Measurements from ENCODE around the gene PTPRM. TPM values are rescaled to one million over a fixed set of nuclear protein-coding genes. Genes with fewer than 3 reads are reported as not detected.

The PTPRM gene
- total and polyA plus RNA-seq, 7 donors = 3.9 to 151 (median 62.8) TPM

DNA sequence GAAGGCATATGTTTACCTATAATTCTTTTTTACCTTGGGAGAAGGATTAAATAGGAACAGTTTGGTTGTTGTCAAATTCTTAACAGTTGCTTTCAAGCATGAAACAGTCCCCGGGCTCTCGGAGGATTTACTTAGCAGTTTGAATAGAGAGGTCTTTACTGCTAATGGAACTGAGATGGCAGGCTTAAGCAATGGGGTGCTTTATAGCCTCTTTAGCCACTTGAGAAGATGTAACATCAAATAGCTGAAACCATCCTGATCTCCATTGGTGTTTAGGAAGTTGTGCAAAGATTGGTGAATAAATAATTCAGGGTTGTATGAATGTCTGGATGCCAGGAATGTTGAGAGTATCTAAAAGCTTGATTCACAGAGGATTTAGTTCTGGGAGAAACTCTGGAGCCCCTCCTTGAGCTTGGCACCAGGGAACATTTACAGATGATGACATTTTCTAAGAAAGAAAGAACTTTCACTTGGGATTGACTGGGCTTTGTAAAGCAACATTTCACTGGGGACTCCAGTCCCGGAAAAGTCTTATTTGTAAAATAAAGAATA lies 51.9 kb downstream of the PTPRM start:
- peaks cover 0 to 55% (median 50%) of the 10 kb centered on the region in 4 donors for H3K4me1 ChIP-seq
- H3K27me3 ChIP-seq = no peaks in the 10 kb centered on the region

DNA sequence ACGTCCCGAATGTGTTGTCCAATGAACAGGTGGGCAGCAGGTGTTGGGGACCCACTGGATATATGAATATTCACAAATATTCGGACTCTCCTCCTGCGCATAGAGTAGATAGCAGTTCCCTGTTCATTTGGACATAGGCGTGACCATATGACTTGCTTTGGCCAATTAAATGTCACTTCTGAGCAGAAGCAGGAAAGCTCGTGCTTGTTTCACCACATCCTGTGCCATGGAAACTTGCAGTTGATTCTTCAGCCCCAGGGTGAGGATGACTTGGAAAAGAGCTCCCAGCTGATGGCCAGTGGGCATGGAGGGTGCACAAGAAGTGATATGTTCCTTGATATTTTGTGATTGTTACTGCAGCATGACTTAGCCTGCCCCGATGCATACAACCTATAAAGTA lies 52.6 kb downstream of the PTPRM start:
- H3K36me3 ChIP-seq = no peaks in the 10 kb centered on the region
- no peak overlapping the region for H3K4me3 ChIP-seq
- intact Hi-C loops (cut with DNase I) = loop anchor here (5.0 kb wide), 1 partner anchor 52 kb away; the partner anchor contains the start of gene PTPRM
- no peaks in the 10 kb centered on the region for H3K9me3 ChIP-seq
- H3K27me3 ChIP-seq = no peaks in the 10 kb centered on the region
- DNase-seq = no peak
- 86 to 92% methylated on average over 7 of the region's 7 CpGs for WGBS, 2 donors
- H3K27ac ChIP-seq = no peak overlapping the region
- TF ChIP-seq POLR2AphosphoS5 (IDR thresholded peaks at IDR 0.05) = peak in 1 of 4 donors; percentile 11
- no peak for TF ChIP-seq EP300 (IDR thresholded peaks at IDR 0.05)
- H3K4me1 ChIP-seq = peaks cover 0 to 57% (median 50%) of the 10 kb centered on the region in 4 donors

More for the DNA sequence above, 51.9 kb downstream of the PTPRM start:
- TF ChIP-seq EP300 (IDR thresholded peaks at IDR 0.05) (no peak), POLR2AphosphoS5 (IDR thresholded peaks at IDR 0.05) (no peak), POLR2A (IDR thresholded peaks at IDR 0.05) (no peak)
- TF ChIP-seq, protein P1, sequence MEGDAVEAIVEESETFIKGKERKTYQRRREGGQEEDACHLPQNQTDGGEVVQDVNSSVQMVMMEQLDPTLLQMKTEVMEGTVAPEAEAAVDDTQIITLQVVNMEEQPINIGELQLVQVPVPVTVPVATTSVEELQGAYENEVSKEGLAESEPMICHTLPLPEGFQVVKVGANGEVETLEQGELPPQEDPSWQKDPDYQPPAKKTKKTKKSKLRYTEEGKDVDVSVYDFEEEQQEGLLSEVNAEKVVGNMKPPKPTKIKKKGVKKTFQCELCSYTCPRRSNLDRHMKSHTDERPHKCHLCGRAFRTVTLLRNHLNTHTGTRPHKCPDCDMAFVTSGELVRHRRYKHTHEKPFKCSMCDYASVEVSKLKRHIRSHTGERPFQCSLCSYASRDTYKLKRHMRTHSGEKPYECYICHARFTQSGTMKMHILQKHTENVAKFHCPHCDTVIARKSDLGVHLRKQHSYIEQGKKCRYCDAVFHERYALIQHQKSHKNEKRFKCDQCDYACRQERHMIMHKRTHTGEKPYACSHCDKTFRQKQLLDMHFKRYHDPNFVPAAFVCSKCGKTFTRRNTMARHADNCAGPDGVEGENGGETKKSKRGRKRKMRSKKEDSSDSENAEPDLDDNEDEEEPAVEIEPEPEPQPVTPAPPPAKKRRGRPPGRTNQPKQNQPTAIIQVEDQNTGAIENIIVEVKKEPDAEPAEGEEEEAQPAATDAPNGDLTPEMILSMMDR (IDR thresholded peaks at IDR 0.05) = no peak
- peak overlapping the region in 2 of 4 donors; percentile 72 to 76 for H3K27ac ChIP-seq
- no peaks in the 10 kb centered on the region for H3K36me3 ChIP-seq
- DNase-seq = no peak
- H3K4me3 ChIP-seq = no peak overlapping the region
- intact Hi-C loops (cut with DNase I) = loop anchor here (5.0 kb wide), 1 partner anchor 52 kb away; the partner anchor contains the start of gene PTPRM
- no peaks in the 10 kb centered on the region for H3K9me3 ChIP-seq
- WGBS, 2 donors = 80 to 86% methylated on average over 3 of the region's 3 CpGs

DNA sequence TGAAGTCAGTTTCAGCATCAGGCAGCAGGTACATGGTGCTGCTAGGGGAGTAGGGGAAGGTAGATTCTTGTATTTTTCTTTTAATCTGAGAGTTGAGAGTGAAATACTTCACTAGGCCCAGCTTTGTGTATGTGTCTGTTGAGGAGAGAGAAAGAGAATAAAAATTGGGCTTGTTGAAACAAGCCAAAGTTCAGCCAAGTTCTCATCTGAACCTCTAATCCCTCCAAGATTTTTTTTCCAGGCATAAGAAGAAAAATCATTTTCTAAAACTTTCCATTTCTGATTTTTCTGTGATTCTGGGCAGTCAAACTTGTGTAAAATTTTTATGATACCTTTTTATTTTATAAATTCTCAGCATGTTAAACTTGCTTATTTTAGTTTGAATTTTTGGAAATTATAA lies 55.6 kb downstream of the PTPRM start:
- intact Hi-C loops (cut with DNase I) = no loop called here
- no peak overlapping the region for H3K4me3 ChIP-seq
- H3K36me3 ChIP-seq = no peaks in the 10 kb centered on the region
- H3K9me3 ChIP-seq = no peaks in the 10 kb centered on the region
- H3K4me1 ChIP-seq = peaks cover 0 to 50% (median 42%) of the 10 kb centered on the region in 4 donors
- no peaks in the 10 kb centered on the region for H3K27me3 ChIP-seq
- TF ChIP-seq EP300 (IDR thresholded peaks at IDR 0.05) (no peak), POLR2AphosphoS5 (IDR thresholded peaks at IDR 0.05) (no peak), POLR2A (IDR thresholded peaks at IDR 0.05) (no peak)
- TF ChIP-seq, protein P1 (IDR thresholded peaks at IDR 0.05) = no peak
- DNase-seq = no peak
- H3K27ac ChIP-seq = no peak overlapping the region

DNA sequence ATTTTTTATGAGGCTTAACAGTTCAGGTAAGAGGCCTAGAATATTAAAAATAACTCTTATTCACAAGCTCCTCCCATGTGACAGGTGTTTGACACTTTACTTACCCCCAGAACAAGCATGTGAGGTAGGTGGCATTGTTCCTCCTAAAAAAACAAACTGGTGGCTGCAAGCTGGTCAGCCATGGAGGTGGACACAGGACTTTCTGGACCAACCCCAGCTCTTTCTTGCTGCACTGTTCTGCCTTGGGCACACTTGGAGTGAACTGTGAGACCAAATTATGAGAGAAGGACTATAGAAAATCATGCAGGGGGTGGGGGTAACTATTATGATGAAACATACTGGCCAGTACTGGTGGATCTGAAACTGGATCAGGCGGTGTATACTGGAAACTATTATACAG lies 56.6 kb downstream of the PTPRM start:
- WGBS, 2 donors = 91 to 94% methylated on average over 1 of the region's 1 CpG
- no peaks in the 10 kb centered on the region for H3K27me3 ChIP-seq
- no peaks in the 10 kb centered on the region for H3K9me3 ChIP-seq
- no peak overlapping the region for H3K27ac ChIP-seq
- intact Hi-C loops (cut with DNase I) = no loop called here
- no peaks in the 10 kb centered on the region for H3K36me3 ChIP-seq
- no peak for DNase-seq
- H3K4me1 ChIP-seq = peaks cover 0 to 44% (median 37%) of the 10 kb centered on the region in 4 donors
- TF ChIP-seq POLR2A (IDR thresholded peaks at IDR 0.05) = no peak
- no peak for TF ChIP-seq POLR2AphosphoS5 (IDR thresholded peaks at IDR 0.05)
- TF ChIP-seq, protein P1 (IDR thresholded peaks at IDR 0.05) = no peak
- TF ChIP-seq EP300 (IDR thresholded peaks at IDR 0.05) = no peak
- no peak overlapping the region for H3K4me3 ChIP-seq

DNA sequence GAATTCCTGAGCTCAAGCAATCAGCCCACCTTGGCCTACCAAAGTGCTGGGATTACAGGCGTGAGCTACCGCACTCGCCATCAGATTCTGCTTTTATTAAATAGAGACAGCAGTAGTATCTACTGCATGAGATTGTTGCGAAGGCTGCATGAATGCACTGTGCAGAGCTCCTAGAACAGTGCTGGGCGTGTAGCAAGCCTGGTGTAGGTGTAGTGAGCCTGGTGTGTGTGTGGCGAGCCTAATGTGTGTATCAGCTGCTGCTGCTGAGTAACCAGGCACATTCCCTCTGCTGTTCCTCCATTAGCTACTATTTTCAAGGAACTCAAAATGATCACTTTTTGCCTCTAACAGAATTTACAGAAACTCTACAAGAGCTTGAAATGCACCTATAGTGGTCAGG lies 57.6 kb downstream of the PTPRM start:
- no peak for TF ChIP-seq POLR2A (IDR thresholded peaks at IDR 0.05)
- TF ChIP-seq, protein P1 (IDR thresholded peaks at IDR 0.05) = no peak
- TF ChIP-seq EP300 (IDR thresholded peaks at IDR 0.05) = no peak
- TF ChIP-seq POLR2AphosphoS5 (IDR thresholded peaks at IDR 0.05) = no peak
- no peak for DNase-seq
- Histone ChIP-seq H3K36me3 (no peaks in the 10 kb centered on the region), H3K27ac (no peak overlapping the region), H3K4me3 (no peak overlapping the region), H3K27me3 (no peaks in the 10 kb centered on the region), H3K4me1 (peaks cover 0 to 34% (median 27%) of the 10 kb centered on the region in 4 donors), H3K9me3 (no peaks in the 10 kb centered on the region)
- intact Hi-C loops (cut with DNase I) = no loop called here
- WGBS, 2 donors = 93 to 96% methylated on average over 6 of the region's 6 CpGs

All from sigmoid colon (tissue), 7 donors.